ENCODE measurements around the gene CTTNBP2.

GRCh38 chr7:117882594-117882993, 9.4 kb upstream of the CTTNBP2 start:
- TF ChIP-seq CTCF (IDR thresholded peaks at IDR 0.05; ENCODE audit: low read depth, low read length) (no peak), EZH2phosphoT487 (IDR thresholded peaks at IDR 0.05; ENCODE audit: low read depth) (no peak)
